H1 (cell line): ENCODE measurements around the gene CACNA2D3. TPM values are rescaled to one million over a fixed set of nuclear protein-coding genes. Genes with fewer than 3 reads are reported as not detected.

Experiments used
- BCL11A ChIP-seq, 2 experiments: IDR thresholded peaks; one replicate each; pipeline ENCODE4 v1.6.1; 2011; ENCODE audit warnings: low read depth in 2 of 2, low read length in 2 of 2, mild to moderate bottlenecking in 2 of 2
- GABPA ChIP-seq: IDR thresholded peaks from 2 replicates; pipeline ENCODE4 v1.6.1; 2011; ENCODE audit warnings: mild to moderate bottlenecking, low read length, moderate library complexity, borderline replicate concordance; ENCODE audit not compliant: insufficient read depth
- SP4 ChIP-seq: IDR thresholded peaks from 2 replicates; pipeline ENCODE4 v1.6.1; 2012; ENCODE audit warnings: low read length, inconsistent platforms
- polyA plus RNA-seq, 7 experiments: library from polyadenylated mRNA; depleted of rRNA in 3 of 7; stranded (reverse) in 5 of 7; unstranded in 2 of 7; fragments of >200 nt in 5 of 7; fragments of 200-250 nt in 2 of 7; gene quantifications; 1 replicate in 5 of 7; 2 replicates in 1 of 7; 4 replicates in 1 of 7; pipeline versions ENCODE4 v1.2.1 to v1.2.3, GENCODE V29; 2011 to 2013; ENCODE audit warnings: missing spikeins in 2 of 7, mixed read lengths in 2 of 7
- total RNA-seq: library from RNA; stranded (reverse); fragmentation: NEBNext Ultra II Directional; extraction: Animal tissue kit (Norgen Biotek cat#: 25700); gene quantifications from 2 replicates; pipeline ENCODE4 v1.2.1, GENCODE V29; 2021

The CACNA2D3 gene
- total and polyA plus RNA-seq, 2 of the 8 experiments (the other 6 are each of a cell fraction or from before 2014, with no cell fraction given), result 1.5 to 1.8 TPM

GRCh38 chr3:54630101-54630623 is 507.8 kb downstream of the CACNA2D3 start (continued):
- TF ChIP-seq SP4, result peak; percentile 44; the same call in 1 of the 2 replicates
- no peak for TF ChIP-seq BCL11A (IDR thresholded peaks at IDR 0.05; ENCODE audit: low read depth in 2 of 2, low read length in 2 of 2)
- TF ChIP-seq GABPA, result no peak
